HepG2 (cell line): Measurements from ENCODE around the gene CSNK2A2. TPM values are rescaled to one million over a fixed set of nuclear protein-coding genes. Genes with fewer than 3 reads are reported as not detected.

Experiments
- ATAC-seq: fragments of 200-7000 bp; cut with Tn5 transposase; 3 replicates; pipeline ENCODE4 v1.9.1; 2020; ENCODE audit warnings: mild to moderate bottlenecking, moderate library complexity
- BruUV-seq: library from RNA; stranded (reverse); fragments of 400-500 nt; replicated peaks from 2 replicates; lab custom pipeline; 2021; lab: Mats Ljungman, UMichigan
- CTCF ChIA-PET: fragments of 300-600 bp; formaldehyde crosslinking; extraction: SDS; loops from one replicate; lab custom pipeline; 2021; ENCODE audit warnings: low total read pairs, inconsistent platforms, low intra/inter-chr PET ratio; lab: Yijun Ruan, JAX
- POLR2A ChIA-PET: fragments of 350-600 bp; sonication (Branson Sonifier 250); formaldehyde crosslinking; loops from one replicate; lab custom pipeline; 2020; ENCODE audit warnings: antibody characterized with exemption, inconsistent platforms; lab: Yijun Ruan, JAX
- DNase-seq: peaks from one replicate; pipeline ENCODE4 v3.0.0-alpha.2; 2015; ENCODE audit warnings: low spot score
- FAIRE-seq: peaks from 3 replicates; lab custom pipeline; 2011; peaks lifted over from hg19 to GRCh38; lab: Jason Lieb, UNC
- H2AFZ ChIP-seq: one replicate; pipeline ENCODE4 v1.6.1; 2011; ENCODE audit warnings: low read length, inconsistent platforms
- H3K27ac ChIP-seq: fragments of 300-600 bp; 3 replicates; pipeline ENCODE4 v1.8.0; 2011; ENCODE audit warnings: mixed run types, mild to moderate bottlenecking, mixed read lengths, low read length, inconsistent platforms; ENCODE audit not compliant: insufficient read depth; ENCODE audit errors: extremely low read length
- H3K27me3 ChIP-seq, 2 experiments: fragments of 200-600 bp in 1 of 2; 2 replicates in 1 of 2; 3 replicates in 1 of 2; pipeline versions ENCODE4 v1.6.0 to v1.8.0; 2011; ENCODE audit warnings: low read length in 2 of 2, mild to moderate bottlenecking in 2 of 2, moderate library complexity in 2 of 2, inconsistent platforms in 1 of 2; ENCODE audit not compliant: insufficient read depth in 2 of 2, control insufficient read depth in 1 of 2
- H3K36me3 ChIP-seq, 2 experiments: fragments of 200-600 bp in 1 of 2; replicated peaks in 1 of 2; 2 replicates in 1 of 2; 3 replicates in 1 of 2; pipeline versions ENCODE4 v1.5.1 to v1.8.0; 2011; ENCODE audit warnings: low read length in 2 of 2, inconsistent platforms in 1 of 2; ENCODE audit not compliant: insufficient read depth in 2 of 2, control insufficient read depth in 1 of 2
- H3K4me1 ChIP-seq: 2 replicates; pipeline ENCODE4 v1.5.1; 2012; ENCODE audit warnings: low read length, inconsistent platforms; ENCODE audit not compliant: insufficient read depth
- H3K4me2 ChIP-seq: 2 replicates; pipeline ENCODE4 v1.6.0; 2011; ENCODE audit warnings: low read depth, low read length, inconsistent platforms
- H3K4me3 ChIP-seq, 3 experiments: fragments of 200-600 bp in 1 of 3; sonication (generic), shearing (Covaris generic) in 1 of 3; replicated peaks in 1 of 3; 2 replicates each; pipeline ENCODE4 v1.5.1; 2011 to 2016; ENCODE audit warnings: low read length in 3 of 3, inconsistent platforms in 2 of 3, low read depth in 2 of 3, mild to moderate bottlenecking in 2 of 3, control low read depth in 1 of 3, mixed read lengths in 1 of 3; ENCODE audit not compliant: insufficient read depth in 1 of 3
- H3K79me2 ChIP-seq: one replicate; pipeline ENCODE4 v1.6.1; 2011; ENCODE audit warnings: low read length, inconsistent platforms; ENCODE audit not compliant: insufficient read depth
- H3K9ac ChIP-seq: 2 replicates; pipeline ENCODE4 v1.6.0; 2011; ENCODE audit warnings: mild to moderate bottlenecking, low read depth, low read length, inconsistent platforms; ENCODE audit not compliant: insufficient read depth
- H3K9me3 ChIP-seq: 2 replicates; pipeline ENCODE4 v1.5.1; 2012; ENCODE audit warnings: mild to moderate bottlenecking, low read length
- H4K20me1 ChIP-seq: 2 replicates; pipeline ENCODE4 v1.6.0; 2011; ENCODE audit warnings: inconsistent platforms, mild to moderate bottlenecking, low read length, moderate library complexity; ENCODE audit not compliant: insufficient read depth
- MXD1 ChIP-seq: sonication (generic); formaldehyde crosslinking; IDR thresholded peaks from 2 replicates; pipeline ENCODE4 v1.4.0; 2020; ENCODE audit warnings: mild to moderate bottlenecking, missing genetic modification reagents
- NAIF1 ChIP-seq: sonication (generic); formaldehyde crosslinking; IDR thresholded peaks from 2 replicates; pipeline ENCODE4 v1.5.0; 2020; ENCODE audit warnings: mild to moderate bottlenecking, missing genetic modification reagents, borderline replicate concordance
- NBN ChIP-seq: fragments of 450-650 bp; conservative IDR thresholded peaks from 2 replicates; pipeline ENCODE4 v1.6.1; 2017
- NFE2 ChIP-seq: sonication (generic); formaldehyde crosslinking; IDR thresholded peaks from 2 replicates; pipeline ENCODE4 v1.4.0; 2020; ENCODE audit warnings: missing genetic modification reagents
- POLR2A ChIP-seq, 2 experiments: IDR thresholded peaks; 2 replicates each; pipeline ENCODE4 v1.6.1; 2011; ENCODE audit warnings: low read depth in 2 of 2, low read length in 2 of 2, mild to moderate bottlenecking in 1 of 2, moderate library complexity in 1 of 2; ENCODE audit not compliant: insufficient read depth in 1 of 2
- SMARCE1 ChIP-seq: fragments of 450-650 bp; IDR thresholded peaks from 2 replicates; pipeline ENCODE4 v1.6.1; 2017; ENCODE audit warnings: borderline replicate concordance
- TFE3 ChIP-seq: IDR thresholded peaks from 2 replicates; pipeline ENCODE4 v1.6.1; 2016
- ZBTB25 ChIP-seq: IDR thresholded peaks from 2 replicates; pipeline ENCODE4 v1.6.1; 2018; ENCODE audit warnings: missing genetic modification reagents
- ZC3H13 ChIP-seq: sonication (generic); formaldehyde crosslinking; IDR thresholded peaks from 2 replicates; pipeline ENCODE4 v1.8.1; 2023; ENCODE audit warnings: mild to moderate bottlenecking, missing genetic modification reagents, moderate library complexity
- ZFP90 ChIP-seq: sonication (generic); formaldehyde crosslinking; IDR thresholded peaks from 2 replicates; pipeline ENCODE4 v1.8.0; 2022; ENCODE audit warnings: missing genetic modification reagents, mild to moderate bottlenecking, inconsistent platforms, borderline replicate concordance
- ZNF335 ChIP-seq: sonication (generic); formaldehyde crosslinking; IDR thresholded peaks from 2 replicates; pipeline ENCODE4 v1.4.0; 2020; ENCODE audit warnings: missing genetic modification reagents
- ZNF460 ChIP-seq: sonication (generic); formaldehyde crosslinking; IDR thresholded peaks from 2 replicates; pipeline ENCODE4 v1.5.1; 2020; ENCODE audit warnings: missing genetic modification reagents, mild to moderate bottlenecking, borderline replicate concordance
- ZNF577 ChIP-seq: sonication (generic); formaldehyde crosslinking; IDR thresholded peaks from 2 replicates; pipeline ENCODE4 v1.4.0; 2020; ENCODE audit warnings: mild to moderate bottlenecking, low read depth, missing genetic modification reagents, borderline replicate concordance
- ZNF619 ChIP-seq: sonication (generic); formaldehyde crosslinking; IDR thresholded peaks from 2 replicates; pipeline ENCODE4 v1.4.0; 2020; ENCODE audit warnings: mild to moderate bottlenecking, missing genetic modification reagents
- ZNF691 ChIP-seq: sonication (generic); formaldehyde crosslinking; IDR thresholded peaks from 2 replicates; pipeline ENCODE4 v1.4.0; 2020; ENCODE audit warnings: missing genetic modification reagents, low read depth, mild to moderate bottlenecking, borderline replicate concordance
- WGBS: methylation state at CpG from one replicate; pipeline ENCODE4 v1.1.6; 2017; ENCODE audit warnings: low lambda C conversion rate; 5-methylcytosine and 5-hydroxymethylcytosine counted together
- in situ Hi-C: cut with HindIII; loops from 2 replicates; pipeline ENCODE4 v1.10.0; 2017; ENCODE audit warnings: low pct_unique_long_range_greater_than_20kb; ENCODE audit not compliant: extremely low pct_ligation_motif_present
- intact Hi-C: fragments of 100-400 bp; cut with micrococcal nuclease; formaldehyde crosslinking; loops from one replicate; pipeline ENCODE4 v1.10.0; 2022; ENCODE audit not compliant: unreplicated experiment
- polyA plus RNA-seq, 8 experiments: library from polyadenylated mRNA; depleted of rRNA in 3 of 8; stranded (reverse) in 7 of 8; unstranded in 1 of 8; fragments of >200 nt; fragmentation: Illumina TruSeq in 4 of 8; extraction: Trizol in 4 of 8; gene quantifications; 2 replicates each; pipeline versions ENCODE4 v1.2.1 to v1.2.3, GENCODE V29; 2011 to 2016; ENCODE audit warnings: low read depth in 4 of 8, missing spikeins in 1 of 8, mixed read lengths in 1 of 8; ENCODE audit not compliant: insufficient read depth in 1 of 8
- total RNA-seq, 5 experiments: library from RNA; depleted of rRNA; stranded (reverse); fragments of >200 nt; fragmentation: Illumina TruSeq; extraction: Trizol; gene quantifications; 2 replicates each; pipeline ENCODE4 v1.2.3, GENCODE V29; 2016; ENCODE audit warnings: low read depth in 1 of 5

CSNK2A2 gene
- total and polyA plus RNA-seq, 2 of the 13 experiments (the other 11 are each of a cell fraction or from before 2014, with no cell fraction given) = 46.4 to 56.9 TPM

- Histone ChIP-seq H4K20me1 (peaks cover 72% of the 10 kb centered on the region), H2AFZ (no peak overlapping the region), H3K79me2 (peaks cover 85% of the 10 kb centered on the region), H3K9ac (no peak overlapping the region), H3K4me1 (peaks cover 71% of the 10 kb centered on the region), H3K27ac (no peak overlapping the region), H3K4me2 (no peak overlapping the region), H3K36me3 (0 out of 5 replicates have a peak, but pooled peaks cover 0 to 2% of the 10 kb centered on the region in 2 experiments), H3K4me3 (no peak overlapping the region), H3K27me3 (no peaks in the 10 kb centered on the region), H3K9me3 (no peaks in the 10 kb centered on the region)
- ChIA-PET CTCF (no interaction called here), POLR2A (interaction anchor here (6.2 kb wide), 1 partner anchor 99 kb away, joined by 101 read pairs; the partner anchor contains the start of gene MMP15)
- WGBS = 66% methylated on average over 1 of the region's 1 CpG
- in situ Hi-C loops (no loop called here), intact Hi-C loops (no loop called here)
- TF ChIP-seq NAIF1 (CRISPR knock-in tag) (no peak), ZFP90 (CRISPR knock-in tag) (no peak), ZNF460 (no peak), ZNF691 (no peak), NFE2 (CRISPR knock-in tag) (no peak), POLR2A (IDR thresholded peaks at IDR 0.05; ENCODE audit: insufficient read depth in 1 of 2, low read depth in 2 of 2, low read length in 2 of 2) (no peak)
- BruUV-seq = no TSS peak
- ATAC-seq (no peak), FAIRE-seq (no peak), DNase-seq (no peak)
These were observed 73.3 kb downstream of the CSNK2A2 start for GRCh38 chr16:58124601-58124915.

GRCh38 chr16:58123896-58124600, 73.9 kb downstream of the CSNK2A2 start:
- Histone ChIP-seq H3K9ac (no peak overlapping the region), H3K4me2 (no peak overlapping the region), H2AFZ (no peak overlapping the region), H3K4me3 (no peak overlapping the region), H4K20me1 (peaks cover 77% of the 10 kb centered on the region), H3K79me2 (peaks cover 90% of the 10 kb centered on the region), H3K27ac (no peak overlapping the region), H3K4me1 (peaks cover 75% of the 10 kb centered on the region), H3K27me3 (no peaks in the 10 kb centered on the region), H3K36me3 (0 out of 5 replicates have a peak, but pooled peaks cover 0 to 2% of the 10 kb centered on the region in 2 experiments), H3K9me3 (no peaks in the 10 kb centered on the region)
- ATAC-seq (no peak), FAIRE-seq (no peak), DNase-seq (no peak)
- CTCF ChIA-PET = no interaction called here
- intact Hi-C loops = no loop called here
- in situ Hi-C loops = no loop called here
- WGBS = 92% methylated on average over 8 of the region's 8 CpGs
- BruUV-seq = no TSS peak
- POLR2A ChIA-PET = interaction anchor here (1.0 kb wide), 1 partner anchor 100 kb away, joined by 3 read pairs; no protein-coding TSS in a partner anchor
- TF ChIP-seq SMARCE1 = no peak
- TF ChIP-seq ZC3H13 (CRISPR knock-in tag) = no peak
- no peak for TF ChIP-seq NBN
- no peak for TF ChIP-seq ZNF619 (CRISPR knock-in tag)
- no peak for TF ChIP-seq ZBTB25 (CRISPR knock-in tag)
- no peak for TF ChIP-seq TFE3 (CRISPR knock-in tag)
- TF ChIP-seq ZNF577 = no peak
- no peak for TF ChIP-seq MXD1 (CRISPR knock-in tag)
- no peak for TF ChIP-seq ZNF335 (CRISPR knock-in tag)
